ENCODE measurements around the gene RPTOR.
"Not testable (repeated sequence)": the region's sequence is repeated elsewhere in the genome, so short reads cannot be mapped to it uniquely, and the experiment has no call there.

The RPTOR gene

DNA sequence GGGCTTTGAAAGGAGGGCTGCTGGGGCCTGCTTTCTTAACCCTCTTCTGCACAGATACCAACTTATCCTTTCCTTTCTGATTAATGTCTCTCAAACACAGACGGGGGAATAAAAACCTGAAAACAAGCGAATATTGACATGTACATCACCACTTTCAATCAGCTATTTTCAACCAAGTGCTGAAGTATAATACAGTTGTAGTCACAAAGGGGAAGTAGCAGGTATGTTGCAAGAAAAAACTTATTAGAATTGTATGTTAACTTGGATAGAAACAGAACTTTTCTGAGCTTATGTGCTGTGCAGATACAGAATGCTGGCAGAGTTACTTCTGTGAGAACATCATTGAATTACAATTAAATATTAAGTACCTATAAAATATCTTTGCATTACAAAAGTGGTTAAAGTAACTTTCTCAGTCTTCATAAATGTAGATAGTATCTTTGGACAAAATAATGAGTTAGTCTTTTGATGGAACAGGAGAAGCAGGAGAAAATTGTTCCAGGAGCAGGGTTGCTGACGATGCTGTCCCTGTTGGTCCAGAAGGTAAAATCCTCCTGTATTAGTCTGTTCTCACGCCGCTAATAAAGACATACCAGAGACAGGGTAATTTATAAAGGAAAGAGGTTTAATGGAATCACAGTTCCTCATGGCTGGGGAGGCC, 59.5 kb downstream of the RPTOR start:
- DNase-seq, result no peak
- in situ Hi-C loops (cut with HindIII; ENCODE audit: low pct_ligation_motif_present, low pct_unique_long_range_greater_than_20kb, low sequenced_read_pairs), result no loop called here

DNA sequence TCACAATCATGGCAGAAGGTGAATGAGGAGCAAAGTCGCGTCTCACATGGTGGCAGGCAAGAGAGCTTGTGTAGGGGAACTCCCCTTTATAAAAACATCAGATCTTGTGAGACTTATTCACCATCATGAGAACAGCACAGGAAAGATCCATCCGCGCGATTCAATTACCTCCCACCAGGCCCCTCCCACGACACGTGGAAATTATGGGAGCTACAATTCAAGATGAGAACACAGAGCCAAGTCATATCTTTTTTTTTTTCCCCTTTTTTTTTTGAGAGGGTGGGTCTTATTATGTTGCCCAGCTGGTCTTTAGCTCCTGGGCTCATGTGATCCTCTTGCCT, 60.0 kb downstream of the RPTOR start:
- in situ Hi-C loops (cut with HindIII; ENCODE audit: low pct_ligation_motif_present, low pct_unique_long_range_greater_than_20kb, low sequenced_read_pairs), result no loop called here
- DNase-seq, result no peak

DNA sequence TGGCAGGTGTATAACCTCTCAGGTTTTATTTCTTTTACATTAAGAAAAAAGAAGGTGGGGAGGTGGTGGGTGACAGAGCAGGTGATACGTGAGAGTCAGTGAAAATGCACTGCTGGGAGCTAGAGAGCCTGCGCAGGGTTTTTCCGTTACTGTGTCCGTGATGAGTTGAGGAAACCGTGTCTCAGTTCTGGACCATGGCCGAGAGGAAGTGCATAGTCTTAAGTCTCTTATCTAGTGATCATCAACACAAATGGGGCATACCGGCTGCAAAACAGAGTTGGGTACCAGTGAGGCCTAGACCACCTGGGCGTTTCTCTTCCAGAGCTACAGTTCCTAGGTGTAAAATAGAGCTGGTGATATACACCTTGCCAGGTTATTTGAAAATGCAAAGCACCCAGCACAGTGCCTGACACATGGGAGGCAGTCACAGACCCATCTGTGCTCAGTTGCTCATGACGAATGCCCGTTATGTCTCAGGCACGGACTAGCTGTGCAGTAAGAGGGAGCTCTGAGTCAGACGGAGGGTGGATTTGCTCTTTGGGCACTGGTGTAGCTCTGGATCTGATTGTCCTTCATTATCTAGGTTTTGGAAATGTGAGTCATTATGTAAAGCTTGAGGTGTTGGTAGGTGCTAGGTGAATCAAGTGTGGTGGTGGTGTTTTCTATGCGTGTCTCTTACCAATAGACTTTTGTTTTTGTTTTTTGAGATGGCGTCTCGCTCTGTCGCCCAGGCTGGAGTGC, 60.9 kb downstream of the RPTOR start:
- in situ Hi-C loops (cut with HindIII; ENCODE audit: low pct_ligation_motif_present, low pct_unique_long_range_greater_than_20kb, low sequenced_read_pairs), result no loop called here
- peak; percentile 90 for DNase-seq

- DNase-seq, result no peak
- in situ Hi-C loops (cut with HindIII; ENCODE audit: low pct_ligation_motif_present, low pct_unique_long_range_greater_than_20kb, low sequenced_read_pairs), result no loop called here
Measured at GRCh38 chr17:80608326-80608725, 63.7 kb downstream of the RPTOR start.

- in situ Hi-C loops (cut with HindIII; ENCODE audit: low pct_ligation_motif_present, low pct_unique_long_range_greater_than_20kb, low sequenced_read_pairs), result no loop called here
- no peak for DNase-seq
Measured at GRCh38 chr17:80609757-80610156, 65.1 kb downstream of the RPTOR start.

DNA sequence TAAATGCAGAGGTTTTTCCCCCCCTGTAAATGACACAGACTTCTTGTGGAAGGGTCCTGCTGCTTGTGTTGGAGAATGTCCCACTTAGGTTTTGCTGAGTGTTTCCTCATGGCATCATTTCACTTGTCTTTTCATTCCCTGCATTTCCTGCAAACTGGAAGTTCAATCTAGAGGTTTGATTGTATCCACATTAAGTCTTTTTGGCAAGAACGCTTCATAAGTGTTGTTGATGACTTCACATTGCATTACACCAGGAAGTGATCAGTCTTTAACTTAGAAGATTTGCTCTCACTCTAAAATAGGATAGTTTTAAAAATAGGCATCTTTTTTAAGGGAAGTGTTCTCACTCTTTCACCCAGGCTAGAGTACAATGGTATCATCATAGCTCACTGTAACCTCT, 67.2 kb downstream of the RPTOR start:
- DNase-seq, result no peak
- in situ Hi-C loops (cut with HindIII; ENCODE audit: low pct_ligation_motif_present, low pct_unique_long_range_greater_than_20kb, low sequenced_read_pairs), result no loop called here

DNA sequence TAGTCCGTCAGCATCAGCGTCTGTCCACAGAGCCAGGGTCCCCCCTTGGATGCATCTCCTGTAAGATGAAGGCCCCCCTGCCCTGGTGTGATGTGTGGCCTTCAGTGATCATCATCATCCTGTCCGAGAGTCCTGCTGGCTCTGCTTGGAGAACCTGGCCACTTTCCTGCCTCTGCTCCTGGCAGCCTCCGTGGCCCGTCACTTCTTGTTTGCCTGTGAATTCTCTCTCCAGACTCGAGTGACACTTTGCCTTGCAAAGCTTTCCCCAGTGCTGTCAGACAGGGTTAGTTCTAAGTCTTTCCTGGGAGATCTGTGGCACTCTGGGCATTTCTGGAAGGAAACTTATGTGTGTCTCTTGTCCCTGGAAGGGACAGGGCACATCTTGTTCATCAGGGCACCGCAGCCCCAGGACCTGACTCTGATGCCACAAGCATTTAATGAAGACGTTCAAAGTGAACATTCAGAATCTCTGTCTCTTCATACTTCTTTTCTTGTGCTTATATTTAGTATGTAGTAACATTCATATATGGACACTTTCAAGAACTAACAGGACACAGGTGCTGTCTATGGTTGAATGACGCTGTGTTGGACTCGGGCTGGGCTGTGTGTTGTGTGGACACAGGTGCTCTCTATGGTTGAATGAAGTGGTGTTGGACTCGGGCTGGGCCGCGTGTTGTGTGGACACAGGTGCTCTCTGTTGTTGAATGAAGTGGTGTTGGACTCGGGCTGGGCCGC, 68.5 kb downstream of the RPTOR start:
- in situ Hi-C loops (cut with HindIII; ENCODE audit: low pct_ligation_motif_present, low pct_unique_long_range_greater_than_20kb, low sequenced_read_pairs), result no loop called here
- DNase-seq, result no peak

GRCh38 chr17:80613732-80614071, 69.1 kb downstream of the RPTOR start:
- in situ Hi-C loops (cut with HindIII; ENCODE audit: low pct_ligation_motif_present, low pct_unique_long_range_greater_than_20kb, low sequenced_read_pairs), result no loop called here
- no peak for DNase-seq

DNA sequence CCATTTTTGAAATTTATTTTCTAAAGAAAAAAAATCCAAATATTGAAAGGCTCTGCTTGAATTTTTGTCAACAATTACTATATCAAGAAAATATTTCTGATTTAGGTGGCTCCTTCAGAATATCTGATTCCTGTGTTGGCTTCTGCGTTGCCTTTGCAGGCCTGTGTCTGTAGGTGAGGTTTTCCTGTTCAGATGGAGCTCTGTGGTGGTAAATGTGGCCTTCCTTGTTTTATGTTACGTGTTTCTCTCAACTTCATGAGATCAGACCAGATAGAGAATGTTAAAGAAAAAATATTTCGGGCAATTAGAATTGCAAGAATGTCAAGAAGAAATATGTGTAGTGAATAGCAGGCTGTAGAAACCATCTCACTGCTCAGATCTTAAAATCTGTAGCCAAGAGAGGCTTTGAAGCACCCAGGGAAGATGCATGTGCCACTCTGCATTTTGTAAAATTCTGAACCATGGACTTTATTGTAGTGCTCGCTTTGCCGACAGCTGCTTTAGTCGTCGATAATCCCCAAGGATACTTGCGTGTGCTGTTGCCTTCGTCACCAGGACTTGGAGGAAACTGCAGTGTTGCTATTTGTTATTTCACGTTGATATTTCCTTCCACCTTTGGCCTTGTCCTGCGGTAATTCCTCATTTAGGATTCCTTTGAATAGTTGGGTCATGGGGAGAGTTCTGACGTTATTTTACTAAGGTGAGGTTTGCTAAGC, 69.9 kb downstream of the RPTOR start:
- in situ Hi-C loops (cut with HindIII; ENCODE audit: low pct_ligation_motif_present, low pct_unique_long_range_greater_than_20kb, low sequenced_read_pairs), result no loop called here
- no peak for DNase-seq

DNA sequence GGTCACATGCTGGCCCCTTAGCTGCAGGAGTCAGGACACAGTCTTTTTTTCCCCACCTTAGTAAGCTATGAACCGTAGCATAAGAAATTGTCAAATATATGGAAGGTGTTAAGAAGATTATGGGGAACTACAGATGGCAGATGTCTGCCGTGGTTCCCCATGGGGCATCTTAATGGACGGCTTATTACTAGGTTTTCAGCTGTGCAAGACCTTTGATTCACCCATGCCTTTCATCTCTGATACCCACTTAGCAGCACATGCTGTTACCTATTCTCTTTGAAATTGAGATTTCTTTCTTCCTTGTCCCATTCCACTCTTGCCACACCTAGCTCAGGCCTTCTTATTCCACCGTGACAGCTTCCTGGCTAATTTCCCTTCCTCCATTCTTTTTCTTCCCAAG, 70.7 kb downstream of the RPTOR start:
- DNase-seq, result no peak

GRCh38 chr17:80616705-80617104, 72.1 kb downstream of the RPTOR start:
- DNase-seq, result no peak
- in situ Hi-C loops (cut with HindIII; ENCODE audit: low pct_ligation_motif_present, low pct_unique_long_range_greater_than_20kb, low sequenced_read_pairs), result no loop called here

More for the DNA sequence above, 70.7 kb downstream of the RPTOR start:
- in situ Hi-C loops (cut with HindIII; ENCODE audit: low pct_ligation_motif_present, low pct_unique_long_range_greater_than_20kb, low sequenced_read_pairs), result no loop called here

DNA sequence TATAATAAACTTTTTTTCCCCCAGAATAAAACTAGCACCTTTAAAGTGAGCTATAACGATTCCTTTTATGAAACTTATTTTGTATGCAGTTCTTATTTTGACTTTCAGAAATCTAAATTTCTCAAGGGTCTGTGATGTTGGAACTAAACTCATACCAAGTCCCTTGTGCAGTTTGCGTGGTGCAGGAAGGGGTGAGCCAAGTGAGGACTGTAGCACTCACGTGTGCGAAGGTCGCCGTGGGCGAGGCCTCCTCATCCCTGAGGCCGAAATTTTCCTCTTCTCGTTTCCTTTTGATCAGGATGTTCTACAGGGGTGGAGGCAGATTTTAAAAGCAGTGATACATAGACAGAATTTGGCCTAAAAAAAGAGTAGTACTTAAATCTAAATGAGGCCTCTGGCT, 73.7 kb downstream of the RPTOR start:
- no peak for DNase-seq
- in situ Hi-C loops (cut with HindIII; ENCODE audit: low pct_ligation_motif_present, low pct_unique_long_range_greater_than_20kb, low sequenced_read_pairs), result no loop called here

- in situ Hi-C loops (cut with HindIII; ENCODE audit: low pct_ligation_motif_present, low pct_unique_long_range_greater_than_20kb, low sequenced_read_pairs), result no loop called here
- DNase-seq, result peak; percentile 91
Measured at GRCh38 chr17:80619535-80620235, 75.0 kb downstream of the RPTOR start.

GRCh38 chr17:80621335-80621996, 76.8 kb downstream of the RPTOR start:
- in situ Hi-C loops (cut with HindIII; ENCODE audit: low pct_ligation_motif_present, low pct_unique_long_range_greater_than_20kb, low sequenced_read_pairs), result no loop called here
- no peak for DNase-seq

GRCh38 chr17:80621997-80622357, 77.3 kb downstream of the RPTOR start:
- no peak for DNase-seq
- in situ Hi-C loops (cut with HindIII; ENCODE audit: low pct_ligation_motif_present, low pct_unique_long_range_greater_than_20kb, low sequenced_read_pairs), result no loop called here

DNA sequence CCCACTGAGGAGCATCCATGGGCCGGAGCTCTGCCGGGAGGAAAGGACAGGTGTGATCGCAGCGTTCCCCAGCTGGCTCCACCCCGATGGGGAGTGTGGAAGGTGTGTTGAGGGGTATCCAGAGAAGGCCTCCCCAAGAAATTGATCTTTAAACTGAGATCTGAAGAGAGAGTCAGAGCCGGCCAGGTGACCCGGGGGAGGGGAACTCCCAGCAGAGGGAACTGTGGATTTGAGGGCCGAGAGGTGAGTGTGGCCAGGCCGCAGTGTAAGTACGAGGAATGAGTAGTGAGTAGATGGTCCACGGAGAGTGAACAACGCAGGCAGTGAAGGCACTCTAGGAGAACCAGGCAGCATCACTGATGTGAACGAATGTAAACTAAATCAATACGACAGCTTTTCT, 80.2 kb downstream of the RPTOR start:
- DNase-seq, result no peak
- in situ Hi-C loops (cut with HindIII; ENCODE audit: low pct_ligation_motif_present, low pct_unique_long_range_greater_than_20kb, low sequenced_read_pairs), result no loop called here

- in situ Hi-C loops (cut with HindIII; ENCODE audit: low pct_ligation_motif_present, low pct_unique_long_range_greater_than_20kb, low sequenced_read_pairs), result no loop called here
- DNase-seq, result no peak
Measured at GRCh38 chr17:80625627-80626026, 81.0 kb downstream of the RPTOR start.

GRCh38 chr17:80628881-80629280, 84.2 kb downstream of the RPTOR start:
- in situ Hi-C loops (cut with HindIII; ENCODE audit: low pct_ligation_motif_present, low pct_unique_long_range_greater_than_20kb, low sequenced_read_pairs); DNase-seq: not testable (repeated sequence)

Measured in ACHN (cell line).